Lung (tissue), 12 donors: ENCODE data around the gene NDUFV1. TPM values are rescaled to one million over a fixed set of nuclear protein-coding genes. Genes with fewer than 3 reads are reported as not detected.
"Not testable (repeated sequence)": the region's sequence is repeated elsewhere in the genome, so short reads cannot be mapped to it uniquely, and the experiment has no call there.

Experiments
- ATAC-seq: fragments of 200-7000 bp; cut with Tn5 transposase; one replicate; pipeline ENCODE4 v1.9.1; 2020; ENCODE audit warnings: moderate number of reproducible peaks; ENCODE audit not compliant: insufficient read depth, low FRiP score
- DNase-seq, 3 donors: peaks; one replicate each; pipeline ENCODE4 v3.0.0-alpha.2; 2013 to 2017
- H3K27ac ChIP-seq, 2 donors: one replicate each; pipeline ENCODE4 v1.5.1; 2013; ENCODE audit warnings: mild to moderate bottlenecking in 2 of 2, moderate library complexity in 2 of 2, control low read depth in 1 of 2, inconsistent platforms in 1 of 2, low read depth in 1 of 2, low read length in 1 of 2
- H3K27me3 ChIP-seq, 3 donors: one replicate each; pipeline ENCODE4 v1.5.1; 2013; ENCODE audit warnings: low read length in 2 of 3; ENCODE audit not compliant: control insufficient read depth in 3 of 3, insufficient read depth in 3 of 3
- H3K36me3 ChIP-seq, 4 donors: one replicate each; pipeline ENCODE4 v1.5.1; 2013; ENCODE audit warnings: low read length in 4 of 4, mild to moderate bottlenecking in 1 of 4, moderate library complexity in 1 of 4; ENCODE audit not compliant: control insufficient read depth in 4 of 4, insufficient read depth in 4 of 4
- H3K4me1 ChIP-seq, 5 donors: one replicate each; pipeline ENCODE4 v1.5.1; 2013; ENCODE audit warnings: low read length in 5 of 5, mild to moderate bottlenecking in 2 of 5, moderate library complexity in 1 of 5; ENCODE audit not compliant: control insufficient read depth in 5 of 5, insufficient read depth in 5 of 5
- H3K4me3 ChIP-seq: one replicate; pipeline ENCODE4 v1.5.1; 2013; ENCODE audit warnings: mild to moderate bottlenecking, control low read depth, moderate library complexity
- H3K9ac ChIP-seq, 2 donors: one replicate each; pipeline ENCODE4 v1.5.1; 2013; ENCODE audit warnings: low read length in 2 of 2, control low read depth in 1 of 2; ENCODE audit not compliant: insufficient read depth in 1 of 2
- H3K9me3 ChIP-seq, 4 donors: one replicate each; pipeline ENCODE4 v1.5.1; 2013; ENCODE audit warnings: low read length in 3 of 4, mild to moderate bottlenecking in 1 of 4, moderate library complexity in 1 of 4; ENCODE audit not compliant: control insufficient read depth in 4 of 4, insufficient read depth in 3 of 4
- CTCF ChIP-seq: IDR thresholded peaks from 2 replicates; pipeline ENCODE4 v1.5.1; 2012; ENCODE audit warnings: mild to moderate bottlenecking; ENCODE audit errors: control extremely low read depth, extremely low read depth
- WGBS, 2 donors: extraction: QIAGEN DNeasy Blood & Tissue Kit; methylation state at CpG; one replicate each; pipeline ENCODE4 v1.1.7; 2013; 5-methylcytosine and 5-hydroxymethylcytosine counted together
- polyA plus RNA-seq, 2 donors: library from polyadenylated mRNA; stranded (reverse); fragments of 200-250 nt; gene quantifications; one replicate each; pipeline ENCODE4 v1.2.1, GENCODE V29; 2013
- total RNA-seq, 2 donors: library from RNA; depleted of rRNA in 1 of 2; stranded (reverse); fragments of >200 nt in 1 of 2; gene quantifications; one replicate each; pipeline ENCODE4 v1.2.1, GENCODE V29; 2014 to 2021
- donor health status: control.
- donor health status: control.
- donor health status: Bipolar disorder and iron deficiency.
- donor health status: healthy.
- donor health status: DM: yes; HTN: yes; CAD: no.

The NDUFV1 gene
- total and polyA plus RNA-seq, 4 donors: 113 to 191 (median 140) TPM

- peaks cover 0 to 3% (median 0%) of the 10 kb centered on the region in 4 donors for H3K36me3 ChIP-seq
- H3K4me1 ChIP-seq: no peaks in the 10 kb centered on the region
- H3K4me3 ChIP-seq: no peak overlapping the region
- DNase-seq (no peak), ATAC-seq (no peak)
- H3K27me3 ChIP-seq: no peaks in the 10 kb centered on the region
- WGBS, 2 donors: 67 to 70% methylated on average over 3 of the region's 3 CpGs
- no peak overlapping the region for H3K27ac ChIP-seq
- no peak overlapping the region for H3K9ac ChIP-seq
- no peaks in the 10 kb centered on the region for H3K9me3 ChIP-seq
- TF ChIP-seq CTCF: no peak
Measured at GRCh38 chr11:67594480-67594879, 12.3 kb upstream of the NDUFV1 start.

GRCh38 chr11:67596753-67597300 is 9.9 kb upstream of the NDUFV1 start:
- Histone ChIP-seq H3K4me1 (no peaks in the 10 kb centered on the region), H3K4me3 (no peak overlapping the region), H3K9me3 (no peaks in the 10 kb centered on the region), H3K27me3 (no peaks in the 10 kb centered on the region), H3K27ac (no peak overlapping the region), H3K36me3 (no peaks in the 10 kb centered on the region), H3K9ac (no peak overlapping the region)
- 47 to 82% methylated on average over 1 of the region's 1 CpG for WGBS, 2 donors
- TF ChIP-seq CTCF: no peak
- no peak for ATAC-seq
- no peak for DNase-seq

DNA sequence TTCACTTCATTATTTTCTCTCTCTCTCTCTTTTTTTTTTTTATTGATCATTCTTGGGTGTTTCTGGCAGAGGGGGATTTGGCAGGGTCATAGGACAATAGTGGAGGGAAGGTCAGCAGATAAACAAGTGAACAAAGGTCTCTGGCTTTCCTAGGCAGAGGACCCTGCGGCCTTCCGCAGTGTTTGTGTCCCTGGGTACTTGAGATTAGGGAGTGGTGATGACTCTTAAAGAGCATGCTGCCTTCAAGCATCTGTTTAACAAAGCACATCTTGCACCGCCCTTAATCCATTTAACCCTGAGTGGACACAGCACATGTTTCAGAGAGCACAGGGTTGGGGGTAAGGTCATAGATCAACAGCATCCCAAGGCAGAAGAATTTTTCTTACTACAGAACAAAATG is 9.3 kb upstream of the NDUFV1 start:
- not testable (repeated sequence) for H3K9me3 ChIP-seq, ATAC-seq, H3K4me3 ChIP-seq, DNase-seq, H3K36me3 ChIP-seq, H3K9ac ChIP-seq, H3K27me3 ChIP-seq, H3K27ac ChIP-seq, H3K4me1 ChIP-seq
- WGBS, 2 donors: no CpG with 5 or more reads among the region's 3 CpGs

DNA sequence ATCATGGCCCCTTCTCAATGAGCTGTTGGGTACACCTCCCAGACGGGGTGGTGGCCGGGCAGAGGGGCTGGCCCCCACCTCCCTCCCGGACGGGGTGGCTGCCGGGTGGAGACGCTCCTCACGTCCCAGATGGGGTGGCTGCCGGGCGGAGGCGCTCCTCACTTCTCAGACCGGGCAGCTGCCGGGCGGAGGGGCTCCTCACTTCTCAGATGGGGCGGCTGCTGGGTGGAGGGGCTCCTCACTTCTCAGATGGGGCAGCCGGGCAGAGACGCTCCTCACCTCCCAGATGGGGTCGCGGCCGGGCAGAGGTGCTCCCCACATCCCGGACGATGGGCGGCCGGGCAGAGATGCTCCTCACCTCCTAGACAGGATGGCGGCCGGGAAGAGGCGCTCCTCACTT is 8.8 kb upstream of the NDUFV1 start:
- not testable (repeated sequence) for ATAC-seq, H3K27ac ChIP-seq, H3K9ac ChIP-seq, H3K4me1 ChIP-seq, H3K9me3 ChIP-seq, H3K27me3 ChIP-seq, DNase-seq, H3K4me3 ChIP-seq, H3K36me3 ChIP-seq
- 95% methylated on average over 25 to 26 of the region's 26 CpGs for WGBS, 2 donors

- no peak for ATAC-seq
- 73 to 79% methylated on average over 1 of the region's 1 CpG for WGBS, 2 donors
- no peaks in the 10 kb centered on the region for H3K36me3 ChIP-seq
- H3K27me3 ChIP-seq: no peaks in the 10 kb centered on the region
- no peaks in the 10 kb centered on the region for H3K9me3 ChIP-seq
- DNase-seq: no peak
- no peak overlapping the region for H3K27ac ChIP-seq
- H3K4me1 ChIP-seq: no peaks in the 10 kb centered on the region
- no peak overlapping the region for H3K9ac ChIP-seq
- no peak overlapping the region for H3K4me3 ChIP-seq
- no peak for TF ChIP-seq CTCF
Measured at GRCh38 chr11:67599149-67599548, 7.6 kb upstream of the NDUFV1 start.
